ENCODE data around the gene ALS2CL. TPM values are rescaled to one million over a fixed set of nuclear protein-coding genes. Genes with fewer than 3 reads are reported as not detected.

ALS2CL gene
- total and polyA plus RNA-seq, 10 of the 15 experiments (the other 5 are each of a cell fraction or from before 2014, with no cell fraction given): 0.01 to 0.05 TPM; not detected in 8

- ChIA-PET CTCF (interaction anchor here (1.3 to 1.5 kb wide), 2 partner anchors 14 to 194 kb away, joined by 3 to 4 read pairs; no protein-coding TSS in a partner anchor), RAD21 (ENCODE audit: unreplicated experiment) (no interaction called here), SMC1A (ENCODE audit: uncharacterized antibody, unreplicated experiment) (no interaction called here), POLR2A (no interaction called here)
- Histone ChIP-seq H4K20me1 (ENCODE audit: control insufficient read depth, insufficient read depth) (no peaks in the 10 kb centered on the region), H3K27ac (ENCODE audit: control insufficient read depth, insufficient read depth) (no peak overlapping the region), H3K9ac (ENCODE audit: control insufficient read depth, insufficient read depth, low read length) (no peak overlapping the region), H3K4me1 (ENCODE audit: control insufficient read depth, insufficient read depth, low read length) (no peaks in the 10 kb centered on the region), H3K4me2 (ENCODE audit: control insufficient read depth, insufficient read depth) (no peak overlapping the region), H3K4me3 (no peak overlapping the region), H3K36me3 (ENCODE audit: control insufficient read depth in 2 of 2, insufficient read depth in 2 of 2, low read length in 1 of 2) (no peaks in the 10 kb centered on the region), H2AFZ (ENCODE audit: control insufficient read depth, low read depth, low read length) (no peak overlapping the region), H3K9me3 (replicated peaks; ENCODE audit: control insufficient read depth, insufficient read depth, low read length) (no peaks in the 10 kb centered on the region; the same call in 2 of the 3 replicates), H3K27me3 (replicated peaks in 1 of 2; ENCODE audit: control insufficient read depth in 2 of 2, insufficient read depth in 2 of 2, low read length in 1 of 2) (no peaks in the 10 kb centered on the region; a peak in 1 of 4 replicates), H3K79me2 (ENCODE audit: control insufficient read depth, insufficient read depth, low read length) (no peaks in the 10 kb centered on the region)
- TF ChIP-seq BCL3 (IDR thresholded peaks at IDR 0.05; ENCODE audit: borderline replicate concordance, insufficient read depth, low read depth, low read length, poor library complexity, severe bottlenecking) (no peak), EP300 (IDR thresholded peaks at IDR 0.05; ENCODE audit: borderline replicate concordance in 1 of 2, control insufficient read depth in 1 of 2, low read depth in 2 of 2, low read length in 2 of 2) (no peak), RUNX3 (IDR thresholded peaks at IDR 0.05; ENCODE audit: low read length) (no peak), E2F4 (IDR thresholded peaks at IDR 0.05; ENCODE audit: low read depth, low read length) (no peak), ETV6 (conservative IDR thresholded peaks at IDR 0.05 in 1 of 2, IDR thresholded peaks at IDR 0.05 in 1 of 2; ENCODE audit: borderline replicate concordance in 1 of 2, low read depth in 1 of 2) (no peak), ZNF592 (IDR thresholded peaks at IDR 0.05) (no peak), IRF3 (IDR thresholded peaks at IDR 0.05) (no peak), HDAC6 (IDR thresholded peaks at IDR 0.05; ENCODE audit: unreplicated experiment) (no peak), E4F1 (IDR thresholded peaks at IDR 0.05; ENCODE audit: borderline replicate concordance, partially characterized antibody) (no peak)
- no peak for ATAC-seq
- in situ Hi-C loops (cut with MboI): no loop called here
- no peak for FAIRE-seq
- WGBS (ENCODE audit: insufficient coverage, insufficient replicate concordance, low lambda C conversion rate, missing lambda C conversion rate): 0% methylated on average over 1 of the region's 1 CpG
- BruUV-seq (replicated peaks): no TSS peak
- intact Hi-C loops (cut with micrococcal nuclease; ENCODE audit: unreplicated experiment): no loop called here
- no peak for DNase-seq (ENCODE audit: low read depth, low spot score)
Measured at GRCh38 chr3:46643701-46644100, 49.8 kb downstream of the ALS2CL start.
